GM19351 (cell line): ENCODE results near the gene TMPO.
"Not testable (repeated sequence)": the region's sequence is repeated elsewhere in the genome, so short reads cannot be mapped to it uniquely, and the experiment has no call there.

Source experiments
- ATAC-seq: cut with Tn5 transposase; IDR thresholded peaks from one replicate; pipeline ENCODE4 v1.9.1; 2021; ENCODE audit warnings: mild to moderate bottlenecking, moderate library complexity; ENCODE audit not compliant: unreplicated experiment

Gene TMPO

DNA sequence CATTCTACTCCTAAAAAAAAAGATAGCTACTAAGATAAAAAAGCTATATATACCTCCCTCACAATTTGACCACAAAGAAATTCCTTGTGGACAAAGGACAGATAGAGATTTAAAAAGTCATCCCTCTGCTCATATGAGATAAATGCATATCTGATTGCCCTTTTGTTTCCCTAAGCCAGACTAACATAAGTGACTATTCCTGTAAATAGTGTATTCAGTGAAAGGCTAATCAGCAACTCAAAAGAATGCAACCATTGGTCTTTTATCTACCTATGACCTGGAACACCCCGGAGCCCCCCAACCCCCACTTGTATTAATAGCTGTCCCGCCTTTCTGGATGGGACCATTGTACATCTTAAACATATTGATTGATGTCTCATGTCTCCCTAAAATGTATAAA lies 6.3 kb upstream of the TMPO start:
- ATAC-seq: no peak

DNA sequence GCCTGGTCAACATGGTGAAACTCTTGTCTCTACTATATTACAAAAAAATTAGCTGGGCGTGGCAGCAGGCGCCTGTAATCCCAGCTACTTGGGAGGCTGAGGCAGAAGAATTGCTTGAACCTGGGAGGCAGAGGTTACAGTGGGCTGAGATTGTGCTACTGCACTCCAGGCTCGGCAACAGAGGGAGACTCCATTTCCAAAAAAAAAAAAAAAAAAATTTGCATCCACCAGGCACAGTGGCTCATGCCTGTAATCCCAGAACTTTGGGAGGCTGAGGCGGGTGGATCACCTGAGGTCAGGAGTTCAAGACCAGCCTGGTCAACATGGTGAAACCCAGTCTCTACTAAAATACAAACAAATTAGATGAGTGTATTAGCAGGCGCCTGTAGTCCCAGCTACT lies 3.6 kb upstream of the TMPO start:
- ATAC-seq: not testable (repeated sequence)

DNA sequence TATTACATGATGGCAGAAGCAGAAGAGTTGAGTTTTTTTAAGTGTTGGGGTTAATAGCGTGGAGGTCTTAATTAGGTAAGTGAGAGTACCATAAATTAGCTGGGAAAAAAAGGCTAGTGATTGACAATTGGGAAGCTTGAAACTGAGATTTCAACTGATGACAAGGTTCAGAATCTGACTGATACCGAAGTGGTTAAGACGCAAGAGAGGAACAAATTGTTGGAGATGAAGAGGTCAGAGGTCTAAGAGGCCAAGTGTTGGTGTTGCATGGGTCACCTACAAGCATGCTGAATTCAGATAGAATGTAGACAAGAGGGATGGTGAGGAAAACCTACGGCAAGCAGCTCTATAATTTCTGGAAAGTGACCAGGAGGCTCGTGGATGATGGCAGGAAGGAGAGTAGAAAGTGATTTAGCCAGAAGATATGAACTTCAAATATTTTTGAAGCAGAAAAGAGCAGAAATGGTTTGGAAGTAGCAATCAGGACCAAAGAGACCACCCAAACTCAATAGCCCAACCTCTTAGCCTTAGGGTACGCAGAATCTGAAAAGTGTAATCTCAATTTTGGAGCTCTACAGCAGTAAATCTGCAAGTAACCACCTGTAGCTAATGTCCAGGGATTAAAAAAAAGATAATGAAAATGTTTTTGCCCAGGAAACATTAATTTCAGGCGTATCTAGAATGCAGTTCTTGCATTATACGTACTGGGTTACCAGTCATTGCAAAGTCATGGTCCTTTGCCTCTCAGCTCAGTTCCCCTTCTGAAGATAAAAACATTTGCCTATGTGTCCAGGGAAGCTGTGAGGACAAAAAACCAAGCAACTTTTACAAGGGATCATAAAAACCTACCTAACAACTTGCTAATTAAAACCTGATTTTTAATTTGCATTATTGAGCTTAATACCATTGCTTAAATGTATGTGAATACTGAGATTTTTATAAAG lies 1.7 kb upstream of the TMPO start:
- ATAC-seq: no peak

DNA sequence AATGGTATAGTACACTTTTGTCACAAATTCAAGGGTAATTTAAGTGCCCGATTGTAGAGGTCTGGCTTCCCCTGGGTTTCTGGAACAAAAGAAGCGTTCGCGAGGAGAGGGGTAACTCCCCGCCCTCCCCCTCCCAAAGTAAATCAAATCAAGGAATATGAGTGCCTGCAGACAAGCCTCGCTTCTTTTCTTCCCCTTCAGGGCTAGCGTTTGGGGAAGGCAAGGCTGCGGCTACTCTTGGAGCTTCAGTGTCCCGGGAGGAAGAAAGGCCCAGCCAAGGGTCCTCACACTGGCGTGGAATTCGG lies 456 bp upstream of the TMPO start:
- no peak for ATAC-seq

DNA sequence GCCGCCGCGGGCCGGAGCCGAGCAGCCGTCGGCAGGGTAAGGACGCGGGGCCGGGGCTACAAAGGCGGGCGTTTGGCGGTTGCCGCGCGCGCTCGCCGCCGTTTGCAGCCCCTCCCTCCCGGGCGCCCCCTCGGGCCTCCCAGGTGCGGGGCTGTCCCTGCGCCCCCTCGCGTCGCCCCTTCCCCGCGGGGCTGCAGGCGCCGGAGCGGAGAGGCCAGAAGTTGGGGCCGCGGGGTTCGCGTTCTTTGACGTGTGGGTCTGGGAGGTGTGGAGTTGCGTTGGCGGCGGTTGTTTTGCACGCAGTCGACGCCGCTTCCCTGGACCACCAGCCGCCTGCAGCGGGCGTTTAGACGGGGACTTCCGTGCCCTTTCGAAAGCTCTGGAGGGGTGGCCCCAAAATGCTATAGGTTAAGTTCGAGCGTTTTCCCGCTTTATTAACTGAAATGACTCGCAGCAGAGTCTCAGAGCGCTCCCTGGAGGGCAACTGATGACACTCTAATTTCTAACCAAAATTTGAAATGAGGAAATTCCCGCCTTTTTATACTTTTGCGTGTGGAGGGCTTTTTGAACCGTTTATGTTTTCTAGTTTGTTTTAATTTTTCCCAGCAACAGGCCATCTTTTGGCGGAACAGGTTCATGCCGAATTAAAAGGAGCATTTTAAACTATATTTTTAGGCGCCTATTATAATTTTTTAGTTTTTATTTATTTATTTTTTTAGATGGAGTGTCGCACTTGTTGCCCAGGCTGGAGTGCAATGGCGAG lies 902 bp downstream of the TMPO start:
- ATAC-seq: peak; percentile 53

DNA sequence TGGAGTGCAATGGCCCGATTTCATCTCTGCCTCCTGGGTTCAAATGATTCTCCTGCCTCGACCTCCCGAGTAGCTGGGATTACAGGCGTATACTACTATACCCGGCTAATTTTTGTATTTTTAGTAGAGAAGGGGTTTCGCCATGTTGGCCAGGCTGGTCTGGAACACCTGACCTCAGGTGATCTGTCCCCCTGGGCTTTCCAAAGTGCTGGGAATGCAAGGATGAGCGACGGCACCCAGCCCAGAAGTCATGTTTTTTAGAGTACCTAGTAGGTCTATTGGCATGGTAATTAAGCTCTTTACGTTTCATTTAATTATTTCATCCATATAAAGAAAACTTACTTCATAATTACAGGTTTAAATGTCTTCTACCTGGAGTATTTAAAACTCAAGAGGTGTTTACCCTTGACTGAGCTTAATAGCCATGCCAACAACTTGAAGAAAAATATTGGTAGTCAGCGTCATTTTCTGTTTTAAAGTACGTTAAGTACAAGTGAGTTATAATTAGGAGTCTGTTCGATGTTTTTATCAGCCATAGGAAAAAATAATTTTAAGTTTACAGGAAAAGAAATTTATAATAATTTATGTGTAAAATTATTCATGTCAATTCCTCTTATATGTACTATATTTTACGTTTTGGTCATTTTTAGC lies 4.0 kb downstream of the TMPO start:
- ATAC-seq: no peak

DNA sequence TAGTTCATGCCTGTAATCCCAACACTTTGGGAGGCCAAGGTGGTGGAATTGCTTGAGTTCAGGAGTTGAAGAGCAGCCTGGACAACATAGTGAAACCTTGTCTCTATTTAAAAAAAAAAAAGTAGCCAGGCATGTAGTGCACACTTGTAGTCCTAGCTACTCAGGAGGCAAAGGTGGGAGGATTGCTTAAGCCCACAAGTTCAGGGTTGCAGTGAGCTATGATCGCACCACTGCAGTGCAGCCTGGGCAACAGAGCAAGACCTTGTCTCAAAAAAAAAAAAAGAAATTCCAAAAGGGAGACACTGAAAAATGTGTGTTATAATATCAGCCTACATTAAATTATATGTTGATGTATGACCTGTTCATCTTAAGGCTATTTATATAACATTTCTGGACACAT lies 14.7 kb downstream of the TMPO start:
- ATAC-seq: no peak

DNA sequence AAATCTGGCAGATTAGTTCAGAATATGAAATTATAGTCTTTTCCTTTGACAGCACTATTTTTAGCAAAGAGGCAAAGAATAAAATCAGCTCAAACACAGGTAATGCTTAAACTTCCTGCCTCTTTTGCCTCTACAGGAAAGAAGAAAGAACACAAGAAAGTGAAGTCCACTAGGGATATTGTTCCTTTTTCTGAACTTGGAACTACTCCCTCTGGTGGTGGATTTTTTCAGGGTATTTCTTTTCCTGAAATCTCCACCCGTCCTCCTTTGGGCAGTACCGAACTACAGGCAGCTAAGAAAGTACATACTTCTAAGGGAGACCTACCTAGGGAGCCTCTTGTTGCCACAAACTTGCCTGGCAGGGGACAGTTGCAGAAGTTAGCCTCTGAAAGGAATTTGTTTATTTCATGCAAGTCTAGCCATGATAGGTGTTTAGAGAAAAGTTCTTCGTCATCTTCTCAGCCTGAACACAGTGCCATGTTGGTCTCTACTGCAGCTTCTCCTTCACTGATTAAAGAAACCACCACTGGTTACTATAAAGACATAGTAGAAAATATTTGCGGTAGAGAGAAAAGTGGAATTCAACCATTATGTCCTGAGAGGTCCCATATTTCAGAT lies 17.4 kb downstream of the TMPO start:
- ATAC-seq: peak; percentile 63

DNA sequence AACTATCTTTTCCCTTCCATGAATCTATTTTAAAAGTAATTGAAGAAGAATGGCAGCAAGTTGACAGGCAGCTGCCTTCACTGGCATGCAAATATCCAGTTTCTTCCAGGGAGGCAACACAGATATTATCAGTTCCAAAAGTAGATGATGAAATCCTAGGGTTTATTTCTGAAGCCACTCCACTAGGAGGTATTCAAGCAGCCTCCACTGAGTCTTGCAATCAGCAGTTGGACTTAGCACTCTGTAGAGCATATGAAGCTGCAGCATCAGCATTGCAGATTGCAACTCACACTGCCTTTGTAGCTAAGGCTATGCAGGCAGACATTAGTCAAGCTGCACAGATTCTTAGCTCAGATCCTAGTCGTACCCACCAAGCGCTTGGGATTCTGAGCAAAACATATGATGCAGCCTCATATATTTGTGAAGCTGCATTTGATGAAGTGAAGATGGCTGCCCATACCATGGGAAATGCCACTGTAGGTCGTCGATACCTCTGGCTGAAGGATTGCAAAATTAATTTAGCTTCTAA lies 18.4 kb downstream of the TMPO start:
- ATAC-seq: no peak

DNA sequence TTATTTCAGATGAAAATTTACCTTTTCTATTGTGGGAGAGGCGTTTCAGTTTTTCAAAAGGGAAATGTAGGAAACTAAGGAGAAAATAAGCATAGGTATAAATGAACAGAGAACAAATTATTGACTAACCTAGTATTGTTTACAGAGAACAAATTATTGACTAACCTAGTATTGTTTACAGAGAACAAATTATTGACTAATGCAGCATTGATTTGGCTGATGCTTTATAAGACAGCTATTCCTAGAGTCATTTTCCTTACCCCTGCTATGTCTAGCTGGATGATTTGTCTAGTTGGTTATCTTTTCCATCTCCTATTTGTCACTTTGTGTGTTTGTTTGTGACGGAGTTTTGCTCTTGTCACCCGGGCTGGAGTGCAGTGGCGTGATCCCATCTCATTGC lies 22.6 kb downstream of the TMPO start:
- no peak for ATAC-seq

DNA sequence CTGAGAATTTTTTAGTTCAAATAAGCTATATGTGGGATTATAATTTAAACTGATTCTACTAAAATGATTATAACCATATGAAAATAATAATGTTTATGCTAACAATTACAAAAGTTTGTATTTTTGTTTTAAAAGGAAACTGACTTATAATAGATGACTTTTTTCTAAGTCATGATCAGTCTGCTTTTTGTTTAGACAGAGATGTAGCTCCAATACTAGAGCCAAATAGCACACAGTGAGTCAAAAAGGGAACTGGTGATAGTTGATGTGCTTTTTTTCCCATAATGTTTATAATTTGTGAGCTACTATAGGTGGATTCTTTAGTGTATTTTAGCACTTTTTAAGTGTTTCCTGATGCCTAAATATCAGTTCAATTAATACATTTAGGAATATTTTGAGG lies 28.3 kb downstream of the TMPO start:
- no peak for ATAC-seq

DNA sequence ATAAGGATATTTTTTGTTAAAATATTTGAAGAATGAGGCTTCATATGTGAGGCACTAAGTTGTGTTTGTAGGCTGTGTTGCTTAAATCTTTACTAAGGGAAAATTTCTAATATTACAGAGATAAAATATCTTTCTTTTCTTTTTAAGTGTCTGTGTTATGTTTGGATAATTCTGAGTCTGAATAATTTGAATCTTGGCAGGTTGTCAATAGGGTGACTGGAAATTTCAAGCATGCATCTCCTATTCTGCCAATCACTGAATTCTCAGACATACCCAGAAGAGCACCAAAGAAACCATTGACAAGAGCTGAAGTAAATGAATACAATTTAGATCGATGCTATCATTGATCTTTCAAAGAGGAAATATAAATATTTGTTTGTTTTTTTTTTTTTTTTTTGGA lies 29.4 kb downstream of the TMPO start:
- no peak for ATAC-seq

DNA sequence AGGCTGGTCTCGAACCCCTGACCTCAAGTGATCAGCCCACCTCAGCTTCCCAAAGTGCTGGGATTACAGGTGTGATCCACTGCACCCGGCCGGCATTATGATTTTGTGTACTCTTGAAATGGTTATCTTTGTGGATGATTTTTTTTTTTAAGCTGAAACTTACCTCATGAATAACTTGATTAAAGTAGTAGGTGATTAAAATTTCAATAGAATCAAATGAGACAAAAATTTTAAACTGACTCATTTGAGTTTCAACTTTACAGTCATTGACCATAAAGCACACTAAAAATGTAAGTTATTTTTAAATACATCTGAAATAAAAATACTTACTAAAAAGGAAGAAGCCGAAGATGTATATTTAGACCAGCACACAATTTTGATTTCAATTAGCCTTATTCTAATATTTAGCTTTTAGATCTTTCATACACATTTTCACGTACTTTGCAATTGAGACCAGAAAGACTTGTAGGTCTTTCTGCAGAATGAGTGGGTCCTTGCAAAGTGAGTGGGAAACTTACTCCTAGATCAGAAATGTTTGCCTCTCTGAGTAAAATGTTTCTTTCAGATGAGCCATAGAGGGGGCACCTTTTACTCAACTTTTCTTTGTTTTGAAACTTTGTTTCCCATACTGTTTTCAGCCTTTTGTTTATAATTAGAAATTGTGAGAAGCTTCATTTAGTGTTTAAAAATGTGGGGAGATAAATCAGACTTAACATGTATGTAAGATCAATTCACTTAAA lies 34.2 kb downstream of the TMPO start:
- ATAC-seq: no peak

DNA sequence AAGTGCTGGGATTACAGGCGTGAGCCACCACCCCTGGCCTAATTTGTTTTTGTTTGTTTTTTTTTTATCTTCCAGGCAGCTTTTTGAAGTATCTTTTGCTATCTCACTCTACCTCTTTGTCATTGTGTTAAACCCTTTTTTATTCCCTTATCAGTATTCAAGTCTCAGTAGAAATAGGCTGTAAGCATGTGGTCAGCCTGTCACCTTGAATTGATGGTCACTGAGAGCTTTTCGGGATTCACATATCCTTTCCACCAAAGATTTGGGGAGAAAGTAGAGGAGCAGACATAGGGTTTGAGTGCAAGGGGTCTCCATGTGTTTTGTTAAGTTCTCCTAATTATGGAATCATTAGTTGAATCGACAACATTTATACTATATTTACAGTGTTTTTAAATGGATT lies 36.4 kb downstream of the TMPO start:
- ATAC-seq: no peak

DNA sequence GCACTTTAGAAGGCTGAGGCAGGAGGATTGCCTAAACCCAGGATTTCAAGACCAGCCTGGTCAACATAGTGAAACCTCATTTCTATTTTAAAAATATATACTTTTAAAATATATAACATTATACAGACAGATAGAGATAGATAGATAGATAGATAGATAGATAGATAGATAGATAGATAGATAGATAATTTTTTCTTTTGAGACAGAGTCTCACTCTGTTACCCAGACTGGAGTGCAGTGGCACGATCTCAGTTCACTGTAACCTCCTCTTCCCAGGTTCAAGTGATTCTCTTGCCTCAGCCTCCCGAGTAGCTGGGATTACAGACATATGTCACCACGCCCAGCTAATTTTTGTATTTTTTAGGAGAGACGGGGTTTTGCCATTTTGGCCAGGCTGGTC lies 42.7 kb downstream of the TMPO start:
- not testable (repeated sequence) for ATAC-seq

DNA sequence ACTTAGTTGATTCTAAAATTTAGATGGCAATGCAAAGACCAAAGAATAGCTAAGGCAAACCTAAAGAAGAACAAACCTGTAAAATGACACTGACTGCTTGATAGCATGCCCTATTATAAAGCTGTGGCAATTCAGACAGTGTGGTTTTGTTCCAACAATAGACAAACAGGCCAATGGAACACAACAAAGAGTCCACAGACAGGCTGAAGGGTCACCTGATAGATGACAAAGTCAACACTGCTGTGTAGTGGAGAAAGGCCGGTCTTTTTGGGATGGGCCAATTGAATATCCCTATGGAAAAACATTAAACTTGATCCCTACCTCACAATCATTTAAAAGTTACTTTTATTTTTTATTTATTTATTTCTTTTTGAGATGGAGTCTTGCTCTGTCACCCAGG lies 44.3 kb downstream of the TMPO start:
- no peak for ATAC-seq

DNA sequence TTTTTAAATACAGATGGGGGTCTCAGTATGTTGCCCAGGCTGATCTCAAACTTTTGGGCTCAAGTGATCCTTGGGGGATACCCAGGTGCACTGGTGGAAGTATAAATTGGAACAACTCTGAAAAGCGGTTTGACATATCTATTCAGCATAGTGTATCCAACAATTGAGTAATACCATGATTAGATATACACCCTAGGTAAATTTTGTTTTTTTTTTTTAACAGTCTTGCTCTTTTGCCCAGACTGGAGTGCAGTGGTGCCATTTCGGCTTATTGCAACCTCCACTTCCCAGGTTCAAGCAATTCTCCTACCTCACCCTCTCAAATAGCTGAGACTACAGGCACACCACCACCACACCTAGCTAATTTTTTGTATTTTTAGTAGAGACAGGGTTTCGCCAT lies 46.5 kb downstream of the TMPO start:
- ATAC-seq: no peak

DNA sequence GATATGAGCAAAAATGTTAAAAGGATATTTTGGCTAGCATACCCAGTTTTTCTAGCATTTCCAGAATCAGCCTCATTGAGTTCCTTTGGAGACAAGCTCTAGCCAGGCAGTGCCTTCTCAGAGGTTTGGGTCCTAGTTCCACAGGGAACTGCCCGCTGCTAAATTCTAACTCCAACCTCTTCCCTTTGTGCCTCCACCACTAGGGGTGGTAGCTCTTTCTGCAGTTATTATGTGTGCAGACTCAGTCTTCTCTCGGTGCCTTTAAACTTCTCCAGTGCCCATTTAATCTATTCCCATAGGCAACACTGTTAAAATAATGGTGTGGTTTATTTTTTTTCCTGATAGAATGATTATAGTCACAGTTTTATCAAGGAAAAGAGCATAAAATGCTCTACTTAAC lies 56.6 kb downstream of the TMPO start:
- no peak for ATAC-seq

DNA sequence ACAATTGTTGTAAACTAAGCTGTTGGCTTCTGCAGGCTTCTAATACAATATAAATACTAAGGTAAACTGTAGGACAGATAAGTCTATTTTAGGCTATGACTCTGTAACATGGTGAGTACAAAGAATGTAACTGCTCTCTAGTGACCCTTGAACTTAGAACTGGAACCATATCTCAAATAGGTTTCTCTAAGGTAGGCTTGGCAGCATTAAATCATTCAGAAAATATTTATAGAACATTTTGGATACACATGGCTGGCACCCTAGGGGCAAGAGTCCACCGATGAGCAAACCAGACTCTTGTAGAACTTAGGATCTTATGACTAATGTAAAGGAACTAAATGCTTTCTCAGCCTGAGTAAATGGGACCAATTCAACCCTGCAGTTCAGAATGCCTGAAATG lies 58.7 kb downstream of the TMPO start:
- ATAC-seq: no peak

DNA sequence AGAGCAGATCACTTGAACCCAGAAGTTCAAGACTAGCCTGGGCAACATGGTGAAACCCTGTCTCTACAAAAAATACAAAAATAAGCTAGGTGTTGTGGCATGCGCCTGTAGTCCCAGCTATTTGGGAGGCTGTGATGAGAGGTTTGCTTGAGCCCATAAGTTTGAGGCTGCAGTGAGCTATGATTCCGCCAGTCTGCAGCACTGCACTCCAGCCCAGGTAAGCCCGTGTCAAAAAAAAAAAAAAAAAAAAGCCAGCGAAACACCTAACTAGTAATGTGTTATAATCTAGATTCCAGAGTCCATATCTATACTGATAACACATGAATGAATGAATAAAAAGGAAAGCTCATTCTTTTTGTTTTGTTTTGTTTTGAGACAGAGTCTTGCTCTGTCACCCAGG lies 59.6 kb downstream of the TMPO start:
- ATAC-seq: no peak

DNA sequence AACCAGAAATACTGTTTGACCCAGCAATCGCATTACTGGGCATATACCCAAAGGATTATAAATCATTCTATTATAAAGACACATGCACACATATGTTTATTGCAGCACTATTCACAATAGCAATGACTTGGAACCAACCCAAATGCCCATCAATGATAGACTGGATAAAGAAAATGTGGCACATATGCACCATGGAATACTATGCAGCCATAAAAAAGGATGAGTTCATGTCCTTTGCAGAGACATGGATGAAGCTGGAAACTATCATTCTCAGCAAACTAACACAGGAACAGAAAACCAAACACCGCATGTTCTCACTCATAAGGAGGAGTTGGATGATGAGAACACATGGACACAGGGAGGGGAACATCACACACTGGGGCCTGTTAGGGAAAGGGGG lies 61.4 kb downstream of the TMPO start:
- ATAC-seq: not testable (repeated sequence)
